Heart right ventricle (tissue), 16 donors: ENCODE results near the gene PCBD1. TPM values are rescaled to one million over a fixed set of nuclear protein-coding genes. Genes with fewer than 3 reads are reported as not detected.
A peak's percentile ranks its signal among the peaks of the same experiment; 100 is the strongest.

Experiments used
- ATAC-seq, 8 donors: fragments of 200-7000 bp; cut with Tn5 transposase; one replicate each; pipeline ENCODE4 v1.9.1; 2020; ENCODE audit warnings: mild to moderate bottlenecking in 8 of 8, moderate library complexity in 8 of 8, moderate number of reproducible peaks in 1 of 8
- DNase-seq, 2 donors: peaks; one replicate each; pipeline ENCODE4 v3.0.0-alpha.2; 2020
- H3K27ac ChIP-seq, 10 donors: fragments of 200-600 bp; sonication (generic) in 2 of 10; one replicate each; pipeline versions ENCODE4 v1.5.0 to v1.8.0; 2020 to 2022; ENCODE audit warnings: mild to moderate bottlenecking in 3 of 10
- H3K27me3 ChIP-seq, 7 donors: fragments of 200-600 bp; one replicate each; pipeline ENCODE4 v1.8.0; 2021 to 2022; ENCODE audit warnings: mild to moderate bottlenecking in 2 of 7
- H3K36me3 ChIP-seq, 9 donors: fragments of 200-600 bp; sonication (generic) in 1 of 9; one replicate each; pipeline versions ENCODE4 v1.5.0 to v1.8.0; 2020 to 2022; ENCODE audit warnings: mild to moderate bottlenecking in 2 of 9
- H3K4me1 ChIP-seq, 9 donors: fragments of 200-600 bp; sonication (generic) in 1 of 9; one replicate each; pipeline versions ENCODE4 v1.5.0 to v1.8.0; 2020 to 2022; ENCODE audit warnings: mild to moderate bottlenecking in 4 of 9
- H3K4me3 ChIP-seq, 10 donors: fragments of 200-600 bp; sonication (generic) in 2 of 10; one replicate each; pipeline versions ENCODE4 v1.5.0 to v1.8.0; 2020 to 2022; ENCODE audit warnings: mild to moderate bottlenecking in 7 of 10, moderate library complexity in 2 of 10
- H3K9me3 ChIP-seq, 11 donors: fragments of 200-600 bp in 10 of 11; sonication (generic) in 2 of 11; one replicate each; pipeline versions ENCODE4 v1.5.0 to v1.8.0; 2013 to 2022; ENCODE audit warnings: mild to moderate bottlenecking in 2 of 11, control low read depth in 1 of 11, moderate library complexity in 1 of 11
- WGBS, 2 donors: extraction: QIAGEN DNeasy Blood & Tissue Kit; methylation state at CpG; one replicate each; pipeline ENCODE4 v1.1.7; 2013; ENCODE audit warnings: inconsistent platforms in 1 of 2; 5-methylcytosine and 5-hydroxymethylcytosine counted together
- intact Hi-C, 10 donors: fragments of 100-400 bp; cut with DNase I; formaldehyde crosslinking; loops; one replicate each; pipeline versions ENCODE4 v1.11.1 to v1.14.2; 2022
- polyA plus RNA-seq, 2 donors: library from polyadenylated mRNA; stranded (reverse); fragments of 200-250 nt; gene quantifications; one replicate each; pipeline ENCODE4 v1.2.3, GENCODE V29; 2013
- total RNA-seq, 10 donors: library from RNA; stranded (reverse); fragmentation: NEBNext Ultra II Directional in 3 of 10; extraction: Animal tissue kit (Norgen Biotek cat#: 25700) in 3 of 10; gene quantifications; one replicate each; pipeline versions ENCODE4 v1.2.1 to v1.2.4, GENCODE V29; 2021 to 2023
- TF ChIP-seq, protein P1 (sequence below), 9 donors: fragments of 200-600 bp; sonication (generic) in 2 of 9; IDR thresholded peaks; one replicate each; pipeline versions ENCODE4 v1.5.0 to v1.8.0; 2021 to 2022; ENCODE audit warnings: antibody characterized with exemption in 9 of 9, mild to moderate bottlenecking in 5 of 9, moderate library complexity in 1 of 9
- donor health status: Arrhythmogenic right ventricular cardiomyopathy.
- donor health status: ischemic (EF 13 %, LVEDD 7.1; RV severe dilation, severe dysfunction).
- donor health status: healthy with polysubstance abuse.
- donor health status: DM: no; HTN: yes; CAD: no.
- donor health status: DM: no; HTN: no; CAD: no.
- donor health status: ischemic (EF 25% LVEDD 6.9; RV normal size, moderate dysfunction).
- donor health status: ischemic (EF 25% LVEDD 5.7; RV mildly dilated, moderate dysfunction).
- donor health status: healthy.
- donor health status: DM: yes; HTN: yes; CAD: no.
- donor health status: Ischemic cardiomyopathy.
- donor health status: ischemic (EF 35%, LVEDD 5.7; RV mildly dilated, moderate dysfunction).
- donor health status: nonischemic (EF 11% LVEDD 7.7; RV severe dilation, severe dysfunction).
- donor health status: DM: yes; HTN: yes; CAD: no.
- donor health status: PGD.
- donor health status: ischemic (EF 29% LVEDD 5.4; RV normal size, mild dysfunction).
- donor health status: nonischemic (EF 23%, LVEDD 6.1; RV moderate dilation, normal function).

The PCBD1 gene
- total and polyA plus RNA-seq, 12 donors, result 116 to 179 (median 141) TPM

DNA sequence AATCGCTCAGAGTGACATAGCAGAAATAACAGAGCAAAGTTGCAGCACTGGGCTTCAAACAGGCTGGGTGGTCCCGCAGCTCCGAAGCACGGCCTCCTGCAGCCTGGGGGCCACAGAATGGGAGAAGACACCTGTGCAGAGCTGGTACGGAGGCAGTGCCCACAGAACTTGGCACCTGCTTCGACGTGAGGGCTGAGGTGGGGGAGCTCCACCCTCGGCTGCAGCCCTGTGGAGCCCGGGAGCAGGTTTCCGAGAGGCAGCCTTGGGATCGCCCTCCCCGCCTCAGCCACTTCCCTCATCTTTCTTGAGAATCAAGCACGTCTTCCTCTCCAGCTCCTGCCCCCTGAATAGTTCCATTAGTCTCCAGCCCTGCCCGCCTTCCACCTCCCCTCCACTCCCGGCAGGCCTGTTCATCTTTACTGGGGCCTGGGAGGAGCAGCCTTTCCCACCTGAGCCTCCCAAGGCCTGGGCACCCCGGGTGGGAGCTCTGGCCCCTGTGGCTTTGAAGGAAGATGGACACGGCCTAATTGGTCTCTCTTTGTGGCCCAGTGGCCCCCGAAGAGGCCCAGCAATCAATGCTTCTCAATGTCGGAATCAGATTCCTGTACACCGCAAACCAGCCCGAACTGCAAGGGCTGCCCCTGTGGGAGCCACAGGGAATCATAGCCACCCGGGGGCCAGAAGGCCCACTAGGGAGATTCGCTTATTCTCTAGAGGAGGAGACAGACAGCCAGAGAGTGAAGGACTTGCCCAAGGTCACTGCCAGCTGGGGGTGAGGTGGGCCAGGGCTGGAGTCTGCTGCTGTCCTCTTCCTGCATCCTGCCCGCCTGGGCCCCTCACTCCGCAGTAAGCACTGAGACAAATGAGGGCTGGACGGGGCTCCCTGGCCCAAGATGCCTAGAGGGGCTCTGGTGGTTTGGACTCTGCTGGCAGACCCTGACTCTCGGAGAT lies 17.0 kb upstream of the PCBD1 start:
- no peak for DNase-seq
- intact Hi-C loops, result loop anchor here in 4 of 10 donors (5.0 kb wide), 3 partner anchors 302 to 382 kb away; no protein-coding TSS in a partner anchor
- 86% methylated on average over 27 of the region's 27 CpGs for WGBS, 2 donors

DNA sequence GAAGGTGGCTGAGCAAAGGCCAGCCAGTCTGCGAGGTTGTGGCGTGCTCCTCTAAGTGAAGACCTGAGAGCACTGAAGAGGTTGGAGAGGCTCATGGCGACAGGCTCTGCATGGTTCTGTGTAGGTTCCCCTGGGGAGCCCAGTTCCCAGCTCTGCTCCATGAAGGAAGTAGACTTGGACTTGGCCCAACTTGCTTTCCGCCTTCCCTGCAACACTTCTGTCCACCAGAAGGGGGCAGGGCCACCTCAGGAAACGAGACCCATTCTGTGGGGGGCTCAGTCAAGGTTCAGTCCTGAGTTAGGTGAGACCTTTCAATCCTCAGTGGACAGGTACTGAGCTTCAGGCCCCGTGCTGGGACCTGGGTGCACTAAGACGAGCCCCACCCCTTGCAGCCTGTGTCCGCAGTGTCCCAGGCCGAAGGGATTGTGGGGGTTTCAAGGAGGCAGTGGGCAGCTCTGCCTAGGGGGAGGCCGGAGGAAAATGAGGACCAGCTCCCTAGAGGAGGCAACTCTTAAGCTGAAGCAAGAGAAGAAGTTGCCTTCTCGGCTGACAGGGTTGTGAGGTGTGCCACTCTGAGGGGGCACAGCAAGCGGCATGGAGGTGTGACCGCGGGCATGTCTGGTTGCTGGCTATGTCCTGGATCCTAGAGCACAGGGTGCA lies 15.0 kb upstream of the PCBD1 start:
- intact Hi-C loops, result loop anchor here in 4 of 10 donors (1.0 to 5.0 kb wide), 4 partner anchors 364 to 384 kb away; no protein-coding TSS in a partner anchor
- WGBS, 2 donors, result 49 to 54% methylated on average over 14 of the region's 14 CpGs
- DNase-seq, result peak; percentile 59 to 77

More for the DNA sequence above, 17.0 kb upstream of the PCBD1 start:
- Histone ChIP-seq H3K27ac (no peak overlapping the region), H3K9me3 (no peaks in the 10 kb centered on the region), H3K4me3 (no peak overlapping the region), H3K4me1 (peaks cover 0 to 24% (median 11%) of the 10 kb centered on the region in 9 donors), H3K36me3 (no peaks in the 10 kb centered on the region), H3K27me3 (peaks cover 0 to 5% (median 0%) of the 10 kb centered on the region in 7 donors)
- no peak for ATAC-seq
- TF ChIP-seq, protein P1, sequence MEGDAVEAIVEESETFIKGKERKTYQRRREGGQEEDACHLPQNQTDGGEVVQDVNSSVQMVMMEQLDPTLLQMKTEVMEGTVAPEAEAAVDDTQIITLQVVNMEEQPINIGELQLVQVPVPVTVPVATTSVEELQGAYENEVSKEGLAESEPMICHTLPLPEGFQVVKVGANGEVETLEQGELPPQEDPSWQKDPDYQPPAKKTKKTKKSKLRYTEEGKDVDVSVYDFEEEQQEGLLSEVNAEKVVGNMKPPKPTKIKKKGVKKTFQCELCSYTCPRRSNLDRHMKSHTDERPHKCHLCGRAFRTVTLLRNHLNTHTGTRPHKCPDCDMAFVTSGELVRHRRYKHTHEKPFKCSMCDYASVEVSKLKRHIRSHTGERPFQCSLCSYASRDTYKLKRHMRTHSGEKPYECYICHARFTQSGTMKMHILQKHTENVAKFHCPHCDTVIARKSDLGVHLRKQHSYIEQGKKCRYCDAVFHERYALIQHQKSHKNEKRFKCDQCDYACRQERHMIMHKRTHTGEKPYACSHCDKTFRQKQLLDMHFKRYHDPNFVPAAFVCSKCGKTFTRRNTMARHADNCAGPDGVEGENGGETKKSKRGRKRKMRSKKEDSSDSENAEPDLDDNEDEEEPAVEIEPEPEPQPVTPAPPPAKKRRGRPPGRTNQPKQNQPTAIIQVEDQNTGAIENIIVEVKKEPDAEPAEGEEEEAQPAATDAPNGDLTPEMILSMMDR (IDR thresholded peaks at IDR 0.05), result no peak

DNA sequence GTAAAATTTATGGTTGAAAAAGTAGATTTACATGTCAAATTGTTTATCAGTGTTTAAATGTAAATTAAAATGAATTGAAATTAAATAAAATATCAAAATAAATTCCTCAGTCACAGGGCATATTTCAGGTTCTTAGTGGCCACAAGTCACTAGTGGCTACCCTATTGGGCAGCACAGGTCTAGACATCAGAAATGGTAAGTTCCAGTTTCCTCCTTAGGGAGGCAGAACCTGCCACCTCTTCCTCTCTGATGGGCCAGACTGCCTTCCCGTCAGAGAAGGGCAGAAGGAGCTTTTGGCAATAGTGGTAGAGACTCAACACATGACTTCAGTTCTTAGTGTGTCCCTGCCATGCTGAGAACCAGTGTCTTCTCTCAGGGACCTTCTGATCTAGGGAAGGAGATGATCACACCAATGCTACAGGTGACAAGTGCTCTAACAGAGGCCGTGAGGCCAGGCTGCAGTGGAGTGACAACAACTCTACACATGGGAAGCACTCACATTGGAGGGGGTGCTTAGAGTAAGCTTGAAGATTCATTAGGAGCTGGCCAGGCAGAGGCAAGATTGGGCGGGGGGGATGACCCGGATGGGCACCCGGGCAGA lies 14.4 kb upstream of the PCBD1 start:
- Histone ChIP-seq H3K36me3 (no peaks in the 10 kb centered on the region), H3K27me3 (peaks cover 0 to 5% (median 0%) of the 10 kb centered on the region in 7 donors), H3K4me1 (peaks cover 0 to 20% (median 9%) of the 10 kb centered on the region in 9 donors), H3K4me3 (peak overlapping the region in 1 of 10 donors; percentile 10), H3K27ac (no peak overlapping the region), H3K9me3 (no peaks in the 10 kb centered on the region)
- ATAC-seq, result peak in 1 of 8 donors; percentile 4
- no peak for DNase-seq
- 54 to 62% methylated on average over 5 of the region's 5 CpGs for WGBS, 2 donors
- intact Hi-C loops, result loop anchor here in 4 of 10 donors (1.0 to 5.0 kb wide), 4 partner anchors 365 to 385 kb away; no protein-coding TSS in a partner anchor
- TF ChIP-seq, protein P1 (IDR thresholded peaks at IDR 0.05), result no peak

More for the DNA sequence above, 15.0 kb upstream of the PCBD1 start:
- Histone ChIP-seq H3K4me3 (peak overlapping the region in 1 of 10 donors; percentile 10), H3K27me3 (peaks cover 0 to 5% (median 0%) of the 10 kb centered on the region in 7 donors), H3K27ac (no peak overlapping the region), H3K9me3 (no peaks in the 10 kb centered on the region), H3K4me1 (peaks cover 0 to 24% (median 11%) of the 10 kb centered on the region in 9 donors), H3K36me3 (no peaks in the 10 kb centered on the region)
- TF ChIP-seq, protein P1 (IDR thresholded peaks at IDR 0.05), result peak; percentile 86 to 96 (median 93)
- ATAC-seq, result peak; percentile 31 to 78 (median 74)
